Endothelial cell (in vitro differentiated cells): ENCODE results near the gene CDK18. TPM values are rescaled to one million over a fixed set of nuclear protein-coding genes. Genes with fewer than 3 reads are reported as not detected.

Source experiments
- DNase-seq: peaks from one replicate; pipeline ENCODE4 v3.0.0; 2021; ENCODE audit warnings: low spot score
- H3K27ac Mint-ChIP-seq: one replicate; pipeline ENCODE4 v1.8.0; 2021; ENCODE audit warnings: mixed read lengths, inconsistent platforms; ENCODE audit not compliant: unreplicated experiment
- H3K27me3 Mint-ChIP-seq: one replicate; pipeline ENCODE4 v1.8.0; 2021; ENCODE audit warnings: mild to moderate bottlenecking, moderate library complexity, mixed read lengths, inconsistent platforms; ENCODE audit not compliant: unreplicated experiment
- H3K36me3 Mint-ChIP-seq: one replicate; pipeline ENCODE4 v1.8.0; 2021; ENCODE audit warnings: mild to moderate bottlenecking, low read depth, mixed read lengths, inconsistent platforms; ENCODE audit not compliant: unreplicated experiment
- H3K4me1 Mint-ChIP-seq: one replicate; pipeline ENCODE4 v1.8.0; 2021; ENCODE audit warnings: mild to moderate bottlenecking, mixed read lengths, inconsistent platforms; ENCODE audit not compliant: unreplicated experiment
- H3K4me3 Mint-ChIP-seq: one replicate; pipeline ENCODE4 v1.8.0; 2021; ENCODE audit warnings: mild to moderate bottlenecking, mixed read lengths, inconsistent platforms; ENCODE audit not compliant: unreplicated experiment
- H3K9me3 Mint-ChIP-seq: one replicate; pipeline ENCODE4 v1.8.0; 2021; ENCODE audit warnings: mixed read lengths, inconsistent platforms; ENCODE audit not compliant: unreplicated experiment
- total RNA-seq: library from RNA; stranded (reverse); fragmentation: NEBNext Ultra II Directional; extraction: Animal tissue kit (Norgen Biotek cat#: 25700); gene quantifications from one replicate; pipeline ENCODE4 v1.2.1, GENCODE V29; 2021; ENCODE audit not compliant: unreplicated experiment
- TF ChIP-seq, protein P1 (sequence below): fragments of 200-600 bp; sonication (generic); IDR thresholded peaks from one replicate; pipeline ENCODE4 v1.5.0; 2021; ENCODE audit warnings: antibody characterized with exemption; ENCODE audit not compliant: unreplicated experiment

The CDK18 gene
- total RNA-seq, 1 donor from 2014 or later: 12.4 TPM

DNA sequence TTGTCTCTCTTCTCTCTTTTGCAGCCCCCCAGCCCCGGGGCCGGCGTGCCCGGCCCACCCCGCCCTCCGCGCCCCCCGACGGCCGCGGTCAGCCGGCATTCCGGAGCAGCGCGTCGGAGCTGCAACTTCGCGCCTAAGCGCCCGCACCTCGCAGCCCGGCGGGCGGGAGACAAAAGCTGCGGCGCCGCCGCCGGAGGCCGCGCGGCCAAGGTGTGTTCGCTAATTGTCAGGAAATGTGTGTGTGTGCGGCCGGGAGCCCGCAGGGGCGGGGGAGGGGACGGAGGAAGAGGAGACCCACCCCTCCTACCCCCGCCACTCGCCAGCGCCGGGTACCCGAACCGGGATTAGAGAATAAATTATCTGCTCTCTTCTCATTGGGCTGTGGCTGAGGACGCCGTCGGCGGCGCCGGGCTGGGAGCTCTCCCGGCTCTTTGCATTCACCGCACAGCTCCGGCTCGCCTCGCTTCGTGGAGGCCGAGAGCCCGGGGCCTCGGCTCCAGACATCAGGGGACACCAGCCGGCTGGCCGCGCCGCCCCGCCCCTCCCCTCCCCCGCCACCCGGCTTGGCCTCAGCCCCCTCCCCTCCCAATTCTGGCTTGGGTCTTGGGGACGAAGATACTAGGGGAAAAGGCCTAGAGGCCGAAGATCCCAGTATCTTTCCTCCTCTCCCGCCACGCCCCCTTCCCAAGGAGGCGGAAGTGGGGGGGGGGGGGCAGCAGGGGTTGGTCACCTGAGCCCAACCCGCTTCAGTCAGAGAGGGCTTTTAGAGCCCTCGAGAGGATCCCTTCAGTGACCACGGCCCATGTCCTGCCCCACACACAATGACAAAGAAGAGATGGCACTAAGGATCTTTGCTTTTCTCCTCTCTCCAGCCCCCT lies 47.4 kb upstream of the CDK18 start:
- Mint-ChIP-seq H3K27ac (no peak overlapping the region), H3K9me3 (no peaks in the 10 kb centered on the region), H3K4me3 (peak overlapping the region; percentile 65), H3K27me3 (peaks cover 13% of the 10 kb centered on the region), H3K36me3 (no peaks in the 10 kb centered on the region), H3K4me1 (peaks cover 14% of the 10 kb centered on the region)
- no peak for DNase-seq
- TF ChIP-seq, protein P1, sequence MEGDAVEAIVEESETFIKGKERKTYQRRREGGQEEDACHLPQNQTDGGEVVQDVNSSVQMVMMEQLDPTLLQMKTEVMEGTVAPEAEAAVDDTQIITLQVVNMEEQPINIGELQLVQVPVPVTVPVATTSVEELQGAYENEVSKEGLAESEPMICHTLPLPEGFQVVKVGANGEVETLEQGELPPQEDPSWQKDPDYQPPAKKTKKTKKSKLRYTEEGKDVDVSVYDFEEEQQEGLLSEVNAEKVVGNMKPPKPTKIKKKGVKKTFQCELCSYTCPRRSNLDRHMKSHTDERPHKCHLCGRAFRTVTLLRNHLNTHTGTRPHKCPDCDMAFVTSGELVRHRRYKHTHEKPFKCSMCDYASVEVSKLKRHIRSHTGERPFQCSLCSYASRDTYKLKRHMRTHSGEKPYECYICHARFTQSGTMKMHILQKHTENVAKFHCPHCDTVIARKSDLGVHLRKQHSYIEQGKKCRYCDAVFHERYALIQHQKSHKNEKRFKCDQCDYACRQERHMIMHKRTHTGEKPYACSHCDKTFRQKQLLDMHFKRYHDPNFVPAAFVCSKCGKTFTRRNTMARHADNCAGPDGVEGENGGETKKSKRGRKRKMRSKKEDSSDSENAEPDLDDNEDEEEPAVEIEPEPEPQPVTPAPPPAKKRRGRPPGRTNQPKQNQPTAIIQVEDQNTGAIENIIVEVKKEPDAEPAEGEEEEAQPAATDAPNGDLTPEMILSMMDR: no peak

DNA sequence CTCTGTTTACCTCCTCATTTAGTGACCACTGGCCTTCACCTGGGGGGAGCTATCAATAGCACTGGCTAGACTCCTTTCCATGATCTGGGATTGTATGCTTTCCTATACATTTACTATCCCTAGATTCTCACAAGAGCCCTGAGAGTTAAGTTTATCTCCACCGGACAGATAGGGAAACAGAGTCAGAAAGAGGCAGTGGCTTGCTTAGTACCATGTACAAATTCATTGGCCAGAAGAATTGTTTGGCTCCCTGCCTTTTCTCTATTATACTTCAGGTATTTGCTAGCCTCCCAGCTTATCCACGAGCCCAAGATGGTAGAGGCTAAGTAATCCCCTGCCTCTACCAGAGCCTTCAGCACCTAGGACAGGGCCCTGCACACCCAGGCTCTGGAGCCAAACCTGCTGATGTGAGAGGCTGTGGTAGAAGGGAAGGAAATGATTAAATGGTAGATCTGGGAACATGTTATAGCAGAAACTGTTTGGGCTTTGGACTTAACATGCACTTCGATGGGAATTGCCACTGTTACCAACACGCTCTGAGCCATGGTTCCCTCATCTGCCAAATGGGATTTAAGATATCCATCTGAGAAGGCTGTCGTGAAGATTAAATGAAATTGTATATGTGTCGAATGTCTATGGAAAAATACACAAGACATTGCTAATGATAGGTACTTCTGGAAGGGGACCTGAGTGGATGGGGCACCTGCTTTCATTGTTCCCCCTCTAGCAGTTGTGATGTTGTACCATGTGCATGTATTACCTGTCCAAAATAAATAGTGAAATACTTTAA lies 45.5 kb upstream of the CDK18 start:
- Mint-ChIP-seq H3K27ac (no peak overlapping the region), H3K36me3 (no peaks in the 10 kb centered on the region), H3K27me3 (peaks cover 13% of the 10 kb centered on the region), H3K9me3 (no peaks in the 10 kb centered on the region), H3K4me1 (peaks cover 14% of the 10 kb centered on the region), H3K4me3 (no peak overlapping the region)
- TF ChIP-seq, protein P1: no peak
- DNase-seq: peak; percentile 80

DNA sequence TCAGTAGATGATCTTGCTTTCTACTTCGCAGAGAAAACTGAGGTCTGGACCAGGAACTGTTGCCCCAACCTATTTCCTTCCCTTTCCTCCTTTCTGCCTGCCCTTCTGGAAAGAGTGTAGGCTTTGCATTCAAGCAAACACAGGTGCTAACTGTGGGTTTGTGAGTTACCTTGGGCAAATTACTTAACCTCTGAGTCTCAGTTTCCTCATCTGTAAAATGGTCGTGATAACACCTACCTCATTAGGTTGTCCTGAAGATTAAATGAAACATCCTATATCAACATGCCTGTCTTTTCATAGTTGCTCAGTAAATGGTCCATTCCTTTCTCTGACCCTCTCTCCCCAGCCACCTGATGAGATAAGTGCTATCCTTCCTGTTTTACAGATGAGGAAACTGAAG lies 39.1 kb upstream of the CDK18 start:
- Mint-ChIP-seq H3K27ac (no peak overlapping the region), H3K4me3 (no peak overlapping the region), H3K36me3 (no peaks in the 10 kb centered on the region), H3K27me3 (peaks cover 6% of the 10 kb centered on the region), H3K9me3 (no peaks in the 10 kb centered on the region), H3K4me1 (no peaks in the 10 kb centered on the region)
- DNase-seq: no peak
- TF ChIP-seq, protein P1: no peak

DNA sequence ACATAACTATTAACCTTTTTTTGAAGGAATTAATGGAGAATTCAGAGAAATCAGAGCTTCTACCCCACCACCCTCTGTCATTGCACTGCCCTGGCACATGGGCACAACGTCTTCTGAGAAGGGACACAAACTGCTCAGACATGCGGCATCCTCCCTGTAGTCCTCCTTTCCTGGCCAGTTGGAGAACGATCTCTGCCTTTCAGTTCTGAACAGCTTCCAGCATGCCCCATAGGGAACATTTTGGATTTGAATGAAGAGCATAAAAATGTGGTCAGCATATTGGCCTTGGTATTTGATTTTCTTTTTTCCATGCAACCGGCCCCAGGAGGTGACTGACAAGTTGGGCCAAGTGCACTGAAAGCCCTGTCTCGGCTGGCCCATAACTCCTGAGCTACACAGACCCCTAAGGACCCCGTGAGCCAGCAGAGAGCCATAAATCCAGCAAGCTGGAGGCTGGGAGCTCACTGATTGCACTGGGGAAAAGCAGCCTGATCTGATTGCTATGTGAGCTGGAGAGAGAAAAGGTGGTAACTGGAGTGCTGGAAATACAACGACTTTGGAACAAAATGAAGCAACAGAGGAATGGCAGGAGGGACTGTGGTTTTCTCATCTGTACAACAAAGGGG lies 37.8 kb upstream of the CDK18 start:
- Mint-ChIP-seq H3K4me1 (no peaks in the 10 kb centered on the region), H3K4me3 (no peak overlapping the region), H3K9me3 (no peaks in the 10 kb centered on the region), H3K27ac (no peak overlapping the region), H3K27me3 (peaks cover 4% of the 10 kb centered on the region), H3K36me3 (no peaks in the 10 kb centered on the region)
- DNase-seq: no peak
- TF ChIP-seq, protein P1: no peak
